GM21423 (cell line): ENCODE data around the gene ZBTB44.
"Not testable (repeated sequence)": the region's sequence is repeated elsewhere in the genome, so short reads cannot be mapped to it uniquely, and the experiment has no call there.

Source experiments
- ATAC-seq: cut with Tn5 transposase; IDR thresholded peaks from one replicate; pipeline ENCODE4 v1.9.1; 2021; ENCODE audit warnings: mild to moderate bottlenecking, moderate library complexity; ENCODE audit not compliant: unreplicated experiment

Gene ZBTB44, protein sequence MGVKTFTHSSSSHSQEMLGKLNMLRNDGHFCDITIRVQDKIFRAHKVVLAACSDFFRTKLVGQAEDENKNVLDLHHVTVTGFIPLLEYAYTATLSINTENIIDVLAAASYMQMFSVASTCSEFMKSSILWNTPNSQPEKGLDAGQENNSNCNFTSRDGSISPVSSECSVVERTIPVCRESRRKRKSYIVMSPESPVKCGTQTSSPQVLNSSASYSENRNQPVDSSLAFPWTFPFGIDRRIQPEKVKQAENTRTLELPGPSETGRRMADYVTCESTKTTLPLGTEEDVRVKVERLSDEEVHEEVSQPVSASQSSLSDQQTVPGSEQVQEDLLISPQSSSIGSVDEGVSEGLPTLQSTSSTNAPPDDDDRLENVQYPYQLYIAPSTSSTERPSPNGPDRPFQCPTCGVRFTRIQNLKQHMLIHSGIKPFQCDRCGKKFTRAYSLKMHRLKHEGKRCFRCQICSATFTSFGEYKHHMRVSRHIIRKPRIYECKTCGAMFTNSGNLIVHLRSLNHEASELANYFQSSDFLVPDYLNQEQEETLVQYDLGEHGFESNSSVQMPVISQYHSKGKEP

DNA sequence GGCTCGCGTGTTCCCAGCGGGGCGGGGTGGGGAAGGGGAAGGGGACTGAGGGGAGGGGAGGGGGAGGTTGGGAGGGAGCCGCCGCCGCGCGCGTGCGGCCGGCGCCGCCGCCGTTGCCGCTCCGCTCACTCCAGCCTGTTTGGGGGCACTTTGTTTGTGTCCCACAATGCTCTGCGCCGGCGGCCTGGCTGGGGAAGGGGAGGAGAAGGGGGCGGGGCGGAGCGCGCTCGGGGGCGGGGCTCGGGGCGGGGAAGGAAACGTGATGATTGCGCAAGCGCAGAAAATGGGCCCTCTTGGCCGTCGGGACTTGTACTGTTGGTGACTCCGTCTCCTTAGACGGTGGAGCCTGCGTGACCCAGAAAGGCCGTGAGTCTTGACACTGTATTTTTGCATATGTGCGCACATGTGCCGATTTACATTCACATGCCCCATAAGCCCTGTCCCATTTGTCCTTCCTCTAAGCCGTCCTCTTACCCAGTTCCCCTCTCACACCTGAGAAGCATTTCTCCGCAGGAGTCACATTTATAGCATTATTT is at the start of gene ZBTB44:
Gene ZBTB44 (minus strand): TSS at position 168 of the 536 bp plus-strand sequence. CDS start 53,044 bp downstream, outside the sequence.
- ATAC-seq: peak; percentile 59

DNA sequence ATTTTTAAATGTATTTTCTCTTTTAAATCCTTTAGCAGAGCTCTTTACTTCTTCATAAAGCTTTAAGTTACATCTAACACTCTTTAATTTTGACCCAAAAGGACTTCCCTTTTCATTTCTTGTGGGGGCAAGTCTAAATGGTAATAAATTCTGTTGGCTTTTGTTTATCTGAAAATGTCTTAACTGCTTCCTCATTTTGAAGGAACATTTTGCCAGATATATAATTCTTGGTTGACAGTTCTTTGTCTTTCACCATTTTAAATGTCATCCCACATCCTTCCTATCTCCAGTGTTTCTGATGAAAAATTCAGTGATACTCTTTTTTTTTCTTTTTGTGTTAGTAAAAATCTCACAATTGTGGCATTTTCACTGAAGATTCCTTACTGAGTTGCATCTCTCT is 44.7 kb upstream of the ZBTB44 start:
- ATAC-seq: no peak

GRCh38 chr11:130358398-130358797 is 43.7 kb upstream of the ZBTB44 start:
- no peak for ATAC-seq

DNA sequence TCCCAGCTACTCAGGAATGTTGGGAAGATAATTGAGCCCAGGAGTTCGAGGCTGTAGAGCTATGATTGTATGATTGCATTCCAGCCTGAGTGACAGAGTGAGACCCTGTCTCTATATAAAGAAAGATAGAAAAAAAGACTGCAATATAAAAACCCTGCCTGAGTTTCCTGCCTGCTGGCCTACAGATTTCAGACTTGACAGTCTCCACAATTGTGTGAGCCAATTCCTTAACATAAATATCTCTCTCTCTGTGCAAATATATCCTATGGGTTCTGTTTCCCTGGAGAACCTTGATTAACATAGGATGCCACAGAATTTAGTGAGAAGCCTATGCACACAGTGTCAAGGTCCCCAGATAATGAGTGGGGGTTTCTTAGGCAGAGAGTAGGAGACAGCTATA is 32.5 kb upstream of the ZBTB44 start:
- ATAC-seq: no peak

DNA sequence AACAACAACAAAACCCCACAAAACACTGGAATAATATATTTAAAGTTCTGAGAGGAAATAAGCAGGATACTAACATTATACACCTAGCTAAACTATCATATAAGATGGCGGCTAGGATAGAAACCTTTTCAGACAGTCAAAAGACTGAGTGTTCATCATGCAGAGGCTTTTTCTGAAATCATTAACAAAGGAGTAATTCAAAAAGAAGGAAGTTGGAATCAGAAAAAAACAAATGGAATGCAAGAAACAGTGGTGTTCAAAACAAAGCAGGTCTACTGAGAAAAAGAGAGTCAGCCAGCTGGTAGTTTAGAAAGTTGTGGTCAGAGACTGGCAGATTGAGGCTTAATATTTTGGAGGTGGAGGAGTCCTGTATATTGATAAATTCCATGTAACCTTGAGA is 30.1 kb upstream of the ZBTB44 start:
- ATAC-seq: no peak

DNA sequence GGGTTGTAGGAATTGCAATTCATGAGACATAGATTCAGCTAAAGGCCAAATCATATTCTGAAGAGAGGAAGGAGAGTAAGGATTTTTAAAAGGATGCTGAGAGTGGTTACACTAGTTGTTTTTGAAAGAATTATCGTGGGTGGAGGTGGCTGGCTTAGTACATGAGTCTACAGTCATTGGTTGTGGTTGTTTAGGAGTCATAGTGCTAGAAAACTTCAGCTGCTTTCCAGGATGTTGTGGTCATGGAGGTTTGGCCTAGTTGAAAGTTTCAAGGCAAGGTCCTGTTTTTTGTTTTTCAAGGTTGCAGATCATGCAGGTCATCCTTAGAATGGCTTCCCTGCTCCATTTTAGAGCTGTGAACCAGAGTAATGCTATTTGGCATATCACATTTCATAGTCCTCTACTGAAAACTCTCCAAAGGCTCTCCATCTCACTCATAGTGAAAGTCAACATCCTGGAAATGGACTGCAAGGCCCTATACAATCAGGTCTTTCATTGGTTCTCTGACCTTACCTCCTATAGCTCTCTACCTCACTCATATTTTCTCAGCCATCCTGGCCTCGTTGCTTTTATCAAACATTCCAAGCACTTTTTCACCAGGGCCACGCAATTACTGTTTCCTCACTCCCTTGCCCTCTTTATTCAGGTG is 26.1 kb upstream of the ZBTB44 start:
- no peak for ATAC-seq

GRCh38 chr11:130338667-130339066 is 23.9 kb upstream of the ZBTB44 start:
- ATAC-seq: no peak

- ATAC-seq: no peak
Observed at GRCh38 chr11:130337281-130338089, 22.8 kb upstream of the ZBTB44 start.

- ATAC-seq: not testable (repeated sequence)
Observed at GRCh38 chr11:130331397-130331796, 16.7 kb upstream of the ZBTB44 start.

DNA sequence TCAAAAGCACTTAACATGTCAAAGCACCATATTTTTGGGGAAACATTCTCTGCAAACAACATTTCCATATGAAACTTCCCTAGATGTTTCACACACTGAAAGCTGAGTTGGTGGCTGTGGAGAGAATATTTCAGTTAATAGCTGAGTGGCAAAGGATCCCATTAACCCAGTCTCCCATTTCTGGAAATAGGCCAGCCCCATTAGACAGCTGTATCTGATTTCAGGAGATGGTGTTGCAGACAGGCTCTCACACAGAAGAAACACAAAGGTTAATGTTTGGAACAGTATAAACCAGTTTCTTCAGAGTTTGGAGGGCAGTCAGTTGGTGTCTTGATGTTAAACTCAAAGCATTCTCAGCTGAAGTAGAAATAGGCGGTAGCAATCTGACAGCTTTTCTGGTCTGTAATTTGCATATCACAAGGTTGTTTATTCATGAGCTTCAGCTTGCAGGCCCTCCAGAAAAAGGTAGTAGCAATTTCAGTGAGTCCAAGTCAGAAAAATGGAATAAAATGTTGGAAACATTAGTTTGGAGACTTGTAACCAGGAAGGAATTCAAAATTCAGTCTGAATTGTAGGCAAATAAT is 15.5 kb upstream of the ZBTB44 start:
- no peak for ATAC-seq

DNA sequence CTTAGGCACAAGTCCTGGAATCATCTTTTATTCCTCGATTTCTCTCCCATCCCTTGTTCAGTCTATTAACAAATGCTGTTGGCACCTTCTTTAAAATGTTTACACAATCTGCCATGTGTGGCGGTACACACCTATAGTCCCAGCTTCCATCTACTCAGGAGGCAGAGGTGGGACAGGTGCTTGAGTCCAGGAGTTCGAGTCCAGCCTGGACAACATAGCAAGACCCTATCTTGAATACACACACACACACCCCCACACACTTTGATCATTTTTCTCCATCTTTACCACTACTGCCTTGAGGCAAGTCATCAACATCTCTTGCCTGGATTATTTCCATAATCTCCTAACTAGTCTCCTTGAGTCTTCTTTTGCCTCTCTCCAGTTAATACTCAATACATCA is 13.7 kb upstream of the ZBTB44 start:
- no peak for ATAC-seq

DNA sequence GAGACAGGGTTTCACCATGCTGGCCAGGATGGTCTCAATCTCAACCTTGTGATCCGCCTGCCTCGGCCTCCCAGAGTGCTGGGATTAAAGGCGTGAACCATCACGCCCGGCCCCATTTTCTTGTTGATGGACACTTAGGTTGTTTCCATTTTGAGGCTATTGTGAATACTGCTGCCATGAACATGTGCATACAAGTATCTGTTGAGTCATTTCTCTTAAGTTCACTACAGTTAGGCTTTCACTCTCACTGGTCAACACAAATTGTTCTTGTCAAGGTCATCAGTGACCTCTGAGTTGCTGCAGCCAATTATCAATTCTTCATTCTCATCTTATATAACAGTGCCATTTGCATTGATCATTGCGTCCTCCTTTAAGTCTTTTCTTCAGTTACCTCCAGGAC is 13.0 kb upstream of the ZBTB44 start:
- ATAC-seq: no peak

DNA sequence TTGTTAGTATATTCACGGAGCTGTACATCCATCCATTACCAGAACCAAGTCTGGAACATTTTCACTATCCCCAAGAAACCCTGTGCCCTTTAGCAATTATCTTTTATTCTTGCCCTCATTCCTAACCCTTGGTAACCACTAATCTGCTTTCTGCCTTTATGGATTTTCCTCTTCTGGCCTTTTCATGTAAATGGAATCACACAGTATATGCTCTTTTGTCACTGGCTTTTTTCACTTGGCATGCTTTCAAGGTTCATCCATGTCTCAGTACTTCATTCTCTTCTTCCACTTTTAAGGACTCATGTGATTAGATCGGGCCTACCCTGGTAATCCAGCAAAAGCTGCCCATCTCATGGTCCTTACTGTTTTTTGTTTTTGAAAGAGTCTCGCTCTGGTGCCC is 11.0 kb upstream of the ZBTB44 start:
- ATAC-seq: no peak

GRCh38 chr11:130323452-130324450 is 9.0 kb upstream of the ZBTB44 start:
- ATAC-seq: no peak

GRCh38 chr11:130322126-130322525 is 7.4 kb upstream of the ZBTB44 start:
- ATAC-seq: no peak

DNA sequence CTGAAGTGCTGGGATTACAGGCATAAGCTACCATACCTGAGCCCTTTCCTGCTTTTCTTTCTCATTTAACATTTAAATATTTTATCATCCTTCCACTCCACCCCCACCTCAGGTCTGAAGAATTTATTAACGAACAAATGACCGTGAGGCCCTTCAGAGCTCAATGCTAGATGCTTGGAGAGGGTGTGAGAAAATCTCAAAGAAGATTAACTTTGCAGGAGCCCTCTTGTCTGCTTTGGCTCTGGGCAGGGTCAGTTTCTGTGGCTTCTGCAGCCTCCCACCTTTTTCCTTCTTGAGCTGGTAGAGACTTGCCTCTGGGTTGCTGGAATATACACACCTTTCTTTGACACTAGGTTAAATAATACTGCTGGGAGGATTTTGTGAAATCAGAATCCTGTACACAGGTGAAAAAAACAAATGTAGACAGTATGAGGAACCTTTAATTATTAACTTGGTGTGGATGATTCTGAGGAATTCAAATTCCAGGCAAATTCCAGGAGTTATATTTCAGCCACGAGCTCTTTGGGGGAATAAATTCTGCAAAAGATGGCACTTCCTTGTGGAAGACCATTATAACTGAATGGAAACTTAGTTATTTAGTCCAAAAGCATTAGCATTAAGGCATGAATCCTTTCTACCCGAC is 3.4 kb upstream of the ZBTB44 start:
- ATAC-seq: no peak

- peak; percentile 35 for ATAC-seq
Observed at GRCh38 chr11:130315354-130315970, 745 bp upstream of the ZBTB44 start.

DNA sequence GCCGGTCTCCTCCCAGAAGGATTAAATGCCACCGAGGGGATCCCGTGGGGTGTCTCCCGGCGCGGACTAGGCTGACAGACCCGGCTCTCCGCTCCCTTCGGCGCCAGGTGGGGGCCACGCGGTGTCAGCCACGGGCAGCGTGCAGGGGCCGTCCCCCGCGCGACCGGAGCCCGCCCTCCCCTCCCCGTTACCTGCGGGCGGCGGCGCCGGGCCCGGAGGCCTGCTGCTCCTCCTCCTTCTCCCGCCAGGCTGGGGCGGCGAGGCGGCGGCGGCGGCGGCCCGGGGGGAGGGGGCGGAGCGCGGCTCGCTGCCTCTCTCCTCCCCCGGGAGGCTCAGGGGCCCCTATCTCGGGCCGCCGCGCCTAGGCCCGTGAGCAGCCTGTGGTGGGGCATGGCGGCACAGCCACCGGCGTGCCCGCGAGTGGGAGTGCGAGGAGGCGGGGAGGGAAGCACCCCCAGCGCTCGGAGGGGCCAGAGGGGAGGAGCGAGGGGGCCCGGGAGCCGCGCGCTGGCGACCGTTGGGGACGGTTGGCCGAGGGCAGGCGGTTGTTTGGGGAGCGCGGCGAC is 450 bp downstream of the ZBTB44 start:
- peak; percentile 42 for ATAC-seq
